Measurements from ENCODE around the gene SEZ6L2.
"Not testable (repeated sequence)": the region's sequence is repeated elsewhere in the genome, so short reads cannot be mapped to it uniquely, and the experiment has no call there.

DNA sequence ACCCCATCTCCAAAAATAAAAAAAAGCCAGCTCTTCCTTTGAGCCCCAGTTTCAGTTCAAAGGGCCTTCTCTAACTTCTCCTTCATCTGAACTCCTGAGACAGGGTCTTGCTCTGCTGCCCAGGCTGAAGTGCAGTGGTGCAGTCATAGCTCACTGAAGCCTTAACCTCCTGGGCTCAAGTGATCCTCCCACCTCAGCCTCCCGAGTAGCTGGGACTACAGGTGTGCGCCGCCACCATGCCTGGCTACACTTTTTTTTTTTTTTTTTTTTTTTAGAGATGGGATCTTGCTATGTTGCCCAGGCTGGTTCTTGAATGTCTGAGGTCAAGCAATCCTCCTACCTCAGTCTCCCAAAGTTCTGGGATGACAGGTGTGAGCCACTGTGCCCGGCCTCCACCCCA lies 66.1 kb downstream of the SEZ6L2 start:
- TF ChIP-seq, protein P1, sequence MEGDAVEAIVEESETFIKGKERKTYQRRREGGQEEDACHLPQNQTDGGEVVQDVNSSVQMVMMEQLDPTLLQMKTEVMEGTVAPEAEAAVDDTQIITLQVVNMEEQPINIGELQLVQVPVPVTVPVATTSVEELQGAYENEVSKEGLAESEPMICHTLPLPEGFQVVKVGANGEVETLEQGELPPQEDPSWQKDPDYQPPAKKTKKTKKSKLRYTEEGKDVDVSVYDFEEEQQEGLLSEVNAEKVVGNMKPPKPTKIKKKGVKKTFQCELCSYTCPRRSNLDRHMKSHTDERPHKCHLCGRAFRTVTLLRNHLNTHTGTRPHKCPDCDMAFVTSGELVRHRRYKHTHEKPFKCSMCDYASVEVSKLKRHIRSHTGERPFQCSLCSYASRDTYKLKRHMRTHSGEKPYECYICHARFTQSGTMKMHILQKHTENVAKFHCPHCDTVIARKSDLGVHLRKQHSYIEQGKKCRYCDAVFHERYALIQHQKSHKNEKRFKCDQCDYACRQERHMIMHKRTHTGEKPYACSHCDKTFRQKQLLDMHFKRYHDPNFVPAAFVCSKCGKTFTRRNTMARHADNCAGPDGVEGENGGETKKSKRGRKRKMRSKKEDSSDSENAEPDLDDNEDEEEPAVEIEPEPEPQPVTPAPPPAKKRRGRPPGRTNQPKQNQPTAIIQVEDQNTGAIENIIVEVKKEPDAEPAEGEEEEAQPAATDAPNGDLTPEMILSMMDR (IDR thresholded peaks at IDR 0.05; ENCODE audit: low read depth, low read length), result not testable (repeated sequence)
- TF ChIP-seq EZH2phosphoT487 (IDR thresholded peaks at IDR 0.05; ENCODE audit: low read depth), result not testable (repeated sequence)
